BE2C (cell line): ENCODE measurements around the gene DCAF17.
"Not testable (repeated sequence)": the region's sequence is repeated elsewhere in the genome, so short reads cannot be mapped to it uniquely, and the experiment has no call there.

ENCODE experiments used
- DNase-seq: peaks from one replicate; pipeline ENCODE4 v3.0.0-alpha.2; 2020
- H3K27me3 ChIP-seq: fragments of 250-450 bp; sonication (Bioruptor Pico); 2 replicates; pipeline ENCODE4 v1.5.1; 2020; ENCODE audit warnings: mild to moderate bottlenecking
- H3K36me3 ChIP-seq: fragments of 250-450 bp; sonication (Bioruptor Pico); 2 replicates; pipeline ENCODE4 v1.5.1; 2020; ENCODE audit warnings: mild to moderate bottlenecking
- H3K4me1 ChIP-seq: fragments of 250-450 bp; sonication (Bioruptor Pico); 2 replicates; pipeline ENCODE4 v1.5.1; 2020
- H3K4me3 ChIP-seq: 2 replicates; pipeline ENCODE4 v1.5.1; 2011; ENCODE audit warnings: low read depth, low read length
- H3K9me3 ChIP-seq: fragments of 250-450 bp; sonication (Bioruptor Pico); 2 replicates; pipeline ENCODE4 v1.5.1; 2020
- CTCF ChIP-seq: IDR thresholded peaks from 2 replicates; pipeline ENCODE4 v1.5.1; 2012; ENCODE audit warnings: mild to moderate bottlenecking, low read depth, low read length

DCAF17 gene

DNA sequence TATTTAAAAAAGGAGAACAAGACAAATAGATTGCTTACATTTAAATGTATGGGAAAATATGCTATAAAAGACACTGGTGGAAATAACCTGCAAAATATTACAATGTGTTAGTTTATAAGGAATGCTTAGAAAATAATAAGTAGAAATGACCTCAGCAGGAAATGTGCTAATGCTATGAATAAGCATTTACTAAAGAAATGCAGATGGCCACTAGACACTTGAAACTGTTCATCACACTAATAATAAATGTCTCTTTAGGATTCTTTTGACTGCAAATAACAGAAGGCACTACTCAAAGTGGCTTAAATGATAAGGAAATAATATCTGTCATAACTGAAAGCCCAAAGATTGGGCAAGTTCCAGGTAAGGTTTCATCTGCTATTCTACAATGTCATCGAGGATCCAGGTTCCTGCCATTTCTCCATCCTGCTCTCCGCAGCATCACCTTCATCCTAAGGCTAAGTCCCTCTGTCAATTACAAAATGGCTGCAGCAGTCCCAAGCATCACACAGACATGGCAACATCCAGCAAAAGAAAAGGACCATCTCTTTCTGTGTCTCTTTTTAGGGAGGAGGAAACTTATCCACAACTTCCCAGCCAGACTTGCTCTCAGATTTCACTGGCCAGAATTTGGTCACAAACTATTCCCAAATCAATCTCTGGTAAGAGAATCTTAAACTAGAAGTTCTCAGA is 22.1 kb upstream of the DCAF17 start:
- no peaks in the 10 kb centered on the region for H3K4me1 ChIP-seq
- no peak overlapping the region for H3K4me3 ChIP-seq
- H3K27me3 ChIP-seq, result no peaks in the 10 kb centered on the region
- no peak for TF ChIP-seq CTCF
- H3K9me3 ChIP-seq, result no peaks in the 10 kb centered on the region
- DNase-seq, result no peak
- H3K36me3 ChIP-seq, result no peaks in the 10 kb centered on the region

DNA sequence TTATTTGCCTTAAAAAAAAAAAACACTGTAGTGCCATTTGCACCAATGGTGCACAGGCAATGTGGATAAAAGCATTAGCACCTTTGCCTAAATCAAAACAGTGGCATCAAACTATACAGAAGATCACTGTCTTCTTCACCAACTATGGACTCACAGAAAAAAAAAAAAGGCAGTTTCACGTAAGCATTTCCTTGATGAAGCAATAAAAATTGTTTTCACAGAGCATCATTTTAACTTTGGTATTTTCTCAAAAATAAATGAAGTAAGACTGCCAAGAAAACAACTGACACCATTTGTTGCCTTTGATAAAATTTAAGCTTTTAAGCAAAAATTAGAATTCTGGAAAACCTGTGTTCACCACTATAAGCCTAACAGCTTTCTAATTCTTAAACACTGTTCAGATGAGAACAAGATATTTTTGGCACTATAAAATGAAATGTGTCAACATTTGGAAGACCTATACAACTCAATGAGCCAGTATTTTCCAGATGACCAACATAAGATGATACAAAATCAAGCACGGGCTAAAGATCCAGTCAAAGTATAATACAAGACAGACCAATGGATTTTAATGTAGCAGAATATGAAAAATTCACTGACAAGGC is 21.4 kb upstream of the DCAF17 start:
- no peak for TF ChIP-seq CTCF
- DNase-seq, result no peak
- Histone ChIP-seq H3K27me3 (no peaks in the 10 kb centered on the region), H3K4me3 (no peak overlapping the region), H3K36me3 (no peaks in the 10 kb centered on the region), H3K4me1 (no peaks in the 10 kb centered on the region), H3K9me3 (no peaks in the 10 kb centered on the region)

DNA sequence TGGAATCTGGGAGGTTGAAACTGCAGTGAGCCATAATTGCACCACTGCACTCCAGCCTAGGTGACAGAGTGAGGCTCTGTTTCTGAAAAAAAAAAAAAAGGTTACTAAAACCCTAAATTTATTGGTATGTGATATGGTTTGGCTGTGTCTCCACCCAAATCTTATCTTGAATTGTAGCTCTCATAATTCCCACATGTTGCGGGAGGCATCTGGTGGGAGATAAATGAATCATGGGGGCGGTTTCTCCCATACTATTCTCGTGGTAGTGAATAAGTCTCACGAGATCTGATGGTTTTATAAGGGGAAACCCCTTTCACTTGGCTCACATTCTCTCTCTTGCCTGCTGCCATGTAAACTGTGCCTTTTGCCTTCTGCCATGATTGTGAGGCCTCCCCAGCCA is 19.4 kb upstream of the DCAF17 start:
- H3K9me3 ChIP-seq, H3K27me3 ChIP-seq, H3K36me3 ChIP-seq, H3K4me1 ChIP-seq, DNase-seq, H3K4me3 ChIP-seq: not testable (repeated sequence)

DNA sequence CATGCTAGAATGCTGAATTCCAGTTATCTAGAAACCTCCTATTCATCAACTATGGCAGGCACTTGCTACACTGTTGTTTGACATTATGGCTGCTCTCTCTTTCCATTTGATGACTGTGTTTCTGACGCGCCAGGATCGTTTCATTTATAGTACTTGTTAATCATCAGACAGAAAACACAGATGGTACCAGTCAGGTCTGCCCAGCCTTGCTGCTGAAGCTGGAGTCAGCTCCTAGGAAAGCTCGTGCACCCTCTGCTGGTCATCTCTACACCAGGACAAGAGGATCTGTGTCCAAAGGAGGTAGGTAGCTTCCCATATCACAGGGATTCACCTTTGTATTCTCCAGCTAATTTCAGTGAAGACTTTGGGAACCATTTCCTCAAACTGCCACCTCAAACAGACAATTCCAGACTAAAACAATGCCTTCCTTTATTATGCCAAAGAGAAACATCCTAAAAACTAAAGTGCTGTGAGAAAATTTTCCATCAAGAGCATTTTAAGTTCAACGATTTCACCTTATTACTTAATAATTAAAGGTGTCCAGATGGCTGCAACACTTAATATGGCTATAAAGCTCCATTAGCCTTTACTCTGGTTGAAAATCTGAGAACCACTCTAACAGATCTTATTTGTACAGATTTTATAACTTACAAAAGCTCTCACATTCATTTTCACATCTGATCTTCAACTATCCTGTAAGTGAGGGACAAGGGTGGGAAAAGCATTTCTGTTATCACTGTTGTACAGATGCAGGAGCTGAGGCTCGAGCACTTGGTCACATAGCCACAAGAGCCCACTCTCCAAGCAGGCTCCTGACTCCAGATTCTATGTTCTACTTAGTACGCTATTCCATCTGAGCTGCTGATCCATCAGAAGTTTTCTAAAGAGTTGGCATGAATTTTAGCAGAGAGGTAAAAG is 17.8 kb upstream of the DCAF17 start:
- no peaks in the 10 kb centered on the region for H3K9me3 ChIP-seq
- DNase-seq, result peak; percentile 84
- no peaks in the 10 kb centered on the region for H3K36me3 ChIP-seq
- no peaks in the 10 kb centered on the region for H3K27me3 ChIP-seq
- peak; percentile 85 for TF ChIP-seq CTCF
- H3K4me3 ChIP-seq, result no peak overlapping the region; the same call in 1 of the 2 replicates
- no peaks in the 10 kb centered on the region for H3K4me1 ChIP-seq

DNA sequence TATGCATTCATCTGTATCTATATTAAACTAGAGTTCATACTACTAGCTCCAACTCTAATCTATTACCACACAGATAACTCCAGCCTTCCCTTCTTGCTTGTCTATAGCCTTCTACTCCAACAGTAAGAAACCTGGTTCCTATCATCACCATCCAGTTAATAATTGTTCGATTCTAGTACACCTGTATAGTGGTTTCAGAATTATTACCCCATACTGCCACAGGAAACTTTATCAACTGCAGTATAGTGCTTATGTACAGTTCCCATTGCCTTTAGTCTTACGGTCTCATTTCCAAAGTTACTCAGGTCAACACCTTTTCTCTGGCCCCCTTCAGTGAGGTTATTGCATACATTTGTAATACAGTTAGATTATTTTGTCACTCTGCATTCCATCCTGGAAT is 14.7 kb upstream of the DCAF17 start:
- H3K4me1 ChIP-seq, result no peaks in the 10 kb centered on the region
- H3K4me3 ChIP-seq, result no peak overlapping the region
- no peak for TF ChIP-seq CTCF
- H3K27me3 ChIP-seq, result no peaks in the 10 kb centered on the region
- no peaks in the 10 kb centered on the region for H3K9me3 ChIP-seq
- H3K36me3 ChIP-seq, result no peaks in the 10 kb centered on the region
- DNase-seq, result no peak

DNA sequence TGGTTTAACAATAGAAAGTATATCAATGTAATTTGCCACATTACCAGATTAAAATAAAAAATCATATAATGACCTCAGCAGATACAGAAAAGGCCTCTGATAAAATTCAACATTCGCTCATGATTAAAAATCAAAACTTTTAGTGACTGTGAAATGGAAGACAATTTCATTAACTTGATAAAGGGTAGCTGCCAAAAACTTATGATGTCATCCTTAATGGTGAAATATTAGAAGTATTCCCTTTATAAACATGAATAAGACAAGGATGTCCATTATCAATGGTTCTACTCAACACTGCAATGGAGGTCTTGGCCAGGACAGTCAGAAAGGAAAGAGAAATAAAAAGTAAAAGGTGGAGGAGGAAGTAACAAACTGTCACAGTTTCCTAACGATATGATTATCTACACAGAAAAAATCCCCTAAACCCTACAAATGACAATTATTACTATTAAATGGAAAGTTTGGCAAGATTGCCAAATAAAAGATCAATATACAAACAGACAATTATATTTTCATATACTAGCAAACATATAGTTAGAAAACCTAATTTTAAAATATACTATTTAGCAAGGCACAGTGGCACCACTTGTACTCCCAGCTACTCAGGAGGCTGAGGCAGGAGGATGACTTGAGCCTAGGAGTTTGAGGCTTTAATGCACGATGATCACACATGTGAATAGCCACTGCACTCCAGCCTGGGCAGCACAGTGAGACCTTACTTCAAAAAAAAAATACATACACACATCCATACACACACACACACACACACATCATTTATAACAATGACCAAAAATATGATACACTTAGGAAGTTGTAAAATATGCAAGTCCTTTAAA is 13.1 kb upstream of the DCAF17 start:
- Histone ChIP-seq H3K9me3 (no peaks in the 10 kb centered on the region), H3K27me3 (no peaks in the 10 kb centered on the region), H3K36me3 (no peaks in the 10 kb centered on the region), H3K4me1 (no peaks in the 10 kb centered on the region), H3K4me3 (no peak overlapping the region)
- no peak for TF ChIP-seq CTCF
- DNase-seq, result no peak

GRCh38 chr2:171422710-171423495 is 11.1 kb upstream of the DCAF17 start:
- not testable (repeated sequence) for H3K9me3 ChIP-seq, H3K36me3 ChIP-seq, H3K4me3 ChIP-seq, DNase-seq, H3K4me1 ChIP-seq, H3K27me3 ChIP-seq
